Measurements from ENCODE around the gene FAM221A.
"Not testable (repeated sequence)": the region's sequence is repeated elsewhere in the genome, so short reads cannot be mapped to it uniquely, and the experiment has no call there.

FAM221A gene

GRCh38 chr7:23680414-23681405 is 711 bp downstream of the FAM221A start:
- H3K27me3 ChIP-seq (ENCODE audit: insufficient read depth, low read length), result no peaks in the 10 kb centered on the region
- H3K36me3 ChIP-seq (ENCODE audit: insufficient read depth, low read length), result peaks cover 12% of the 10 kb centered on the region
- peak overlapping the region; percentile 96 for H2AFZ ChIP-seq (ENCODE audit: low read depth, low read length)
- peaks cover 2% of the 10 kb centered on the region for H3K4me1 ChIP-seq (ENCODE audit: insufficient read depth, low read length)
- H3K9me3 ChIP-seq (ENCODE audit: low read length), result peaks cover 2% of the 10 kb centered on the region
- H3K4me3 ChIP-seq (ENCODE audit: low read length), result peak overlapping the region; percentile 74

- H2AFZ ChIP-seq (ENCODE audit: low read depth, low read length); H3K9me3 ChIP-seq (ENCODE audit: low read length); H3K4me3 ChIP-seq (ENCODE audit: low read length); H3K4me1 ChIP-seq (ENCODE audit: insufficient read depth, low read length); H3K27me3 ChIP-seq (ENCODE audit: insufficient read depth, low read length): not testable (repeated sequence)
- peaks cover 20% of the 10 kb centered on the region for H3K36me3 ChIP-seq (ENCODE audit: insufficient read depth, low read length)
These were observed 4.0 kb downstream of the FAM221A start for GRCh38 chr7:23684041-23684440.

GRCh38 chr7:23685731-23686130 is 5.7 kb downstream of the FAM221A start:
- Histone ChIP-seq H3K27me3 (ENCODE audit: insufficient read depth, low read length) (no peaks in the 10 kb centered on the region), H3K9me3 (ENCODE audit: low read length) (no peaks in the 10 kb centered on the region), H2AFZ (ENCODE audit: low read depth, low read length) (no peak overlapping the region), H3K36me3 (ENCODE audit: insufficient read depth, low read length) (peaks cover 28% of the 10 kb centered on the region), H3K4me3 (ENCODE audit: low read length) (no peak overlapping the region), H3K4me1 (ENCODE audit: insufficient read depth, low read length) (peaks cover 2% of the 10 kb centered on the region)

GRCh38 chr7:23687011-23687410 is 7.0 kb downstream of the FAM221A start:
- Histone ChIP-seq H3K36me3 (ENCODE audit: insufficient read depth, low read length) (peaks cover 40% of the 10 kb centered on the region), H3K27me3 (ENCODE audit: insufficient read depth, low read length) (no peaks in the 10 kb centered on the region), H3K9me3 (ENCODE audit: low read length) (no peaks in the 10 kb centered on the region), H2AFZ (ENCODE audit: low read depth, low read length) (no peak overlapping the region), H3K4me1 (ENCODE audit: insufficient read depth, low read length) (peaks cover 2% of the 10 kb centered on the region), H3K4me3 (ENCODE audit: low read length) (no peak overlapping the region)

GRCh38 chr7:23689165-23689564 is 9.2 kb downstream of the FAM221A start:
- Histone ChIP-seq H2AFZ (ENCODE audit: low read depth, low read length) (no peak overlapping the region), H3K27me3 (ENCODE audit: insufficient read depth, low read length) (no peaks in the 10 kb centered on the region), H3K36me3 (ENCODE audit: insufficient read depth, low read length) (peaks cover 45% of the 10 kb centered on the region), H3K4me1 (ENCODE audit: insufficient read depth, low read length) (no peaks in the 10 kb centered on the region), H3K4me3 (ENCODE audit: low read length) (no peak overlapping the region), H3K9me3 (ENCODE audit: low read length) (peaks cover 3% of the 10 kb centered on the region)

- H3K36me3 ChIP-seq (ENCODE audit: insufficient read depth, low read length), result peaks cover 48% of the 10 kb centered on the region
- no peaks in the 10 kb centered on the region for H3K27me3 ChIP-seq (ENCODE audit: insufficient read depth, low read length)
- H2AFZ ChIP-seq (ENCODE audit: low read depth, low read length), result no peak overlapping the region
- H3K4me1 ChIP-seq (ENCODE audit: insufficient read depth, low read length), result no peaks in the 10 kb centered on the region
- H3K9me3 ChIP-seq (ENCODE audit: low read length), result peaks cover 5% of the 10 kb centered on the region
- no peak overlapping the region for H3K4me3 ChIP-seq (ENCODE audit: low read length)
These were observed 11.3 kb downstream of the FAM221A start for GRCh38 chr7:23691320-23691719.

- Histone ChIP-seq H3K9me3 (ENCODE audit: low read length) (peaks cover 5% of the 10 kb centered on the region), H3K4me3 (ENCODE audit: low read length) (no peak overlapping the region), H2AFZ (ENCODE audit: low read depth, low read length) (no peak overlapping the region), H3K27me3 (ENCODE audit: insufficient read depth, low read length) (no peaks in the 10 kb centered on the region), H3K36me3 (ENCODE audit: insufficient read depth, low read length) (peaks cover 56% of the 10 kb centered on the region), H3K4me1 (ENCODE audit: insufficient read depth, low read length) (no peaks in the 10 kb centered on the region)
These were observed 13.2 kb downstream of the FAM221A start for GRCh38 chr7:23693224-23693623.

- Histone ChIP-seq H3K27me3 (ENCODE audit: insufficient read depth, low read length) (no peaks in the 10 kb centered on the region), H3K4me3 (ENCODE audit: low read length) (no peak overlapping the region)
These were observed 17.0 kb downstream of the FAM221A start for GRCh38 chr7:23696916-23697441.

GRCh38 chr7:23698822-23699221 is 18.8 kb downstream of the FAM221A start:
- Histone ChIP-seq H3K4me1 (ENCODE audit: insufficient read depth, low read length) (no peaks in the 10 kb centered on the region), H2AFZ (ENCODE audit: low read depth, low read length) (no peak overlapping the region), H3K36me3 (ENCODE audit: insufficient read depth, low read length) (peaks cover 64% of the 10 kb centered on the region), H3K9me3 (ENCODE audit: low read length) (peaks cover 4% of the 10 kb centered on the region), H3K27me3 (ENCODE audit: insufficient read depth, low read length) (no peaks in the 10 kb centered on the region), H3K4me3 (ENCODE audit: low read length) (no peak overlapping the region)

More at GRCh38 chr7:23696916-23697441, 17.0 kb downstream of the FAM221A start:
- H3K9me3 ChIP-seq (ENCODE audit: low read length), result peaks cover 5% of the 10 kb centered on the region
- H3K36me3 ChIP-seq (ENCODE audit: insufficient read depth, low read length), result peaks cover 57% of the 10 kb centered on the region
- H2AFZ ChIP-seq (ENCODE audit: low read depth, low read length), result no peak overlapping the region
- H3K4me1 ChIP-seq (ENCODE audit: insufficient read depth, low read length), result no peaks in the 10 kb centered on the region

- peaks cover 3% of the 10 kb centered on the region for H3K9me3 ChIP-seq (ENCODE audit: low read length)
- H3K4me3 ChIP-seq (ENCODE audit: low read length), result no peak overlapping the region
- no peak overlapping the region for H2AFZ ChIP-seq (ENCODE audit: low read depth, low read length)
- no peaks in the 10 kb centered on the region for H3K4me1 ChIP-seq (ENCODE audit: insufficient read depth, low read length)
- no peaks in the 10 kb centered on the region for H3K27me3 ChIP-seq (ENCODE audit: insufficient read depth, low read length)
- peaks cover 65% of the 10 kb centered on the region for H3K36me3 ChIP-seq (ENCODE audit: insufficient read depth, low read length)
These were observed 20.0 kb downstream of the FAM221A start for GRCh38 chr7:23700046-23700445.

GRCh38 chr7:23709081-23709750 is 29.2 kb downstream of the FAM221A start:
- H3K4me3 ChIP-seq (ENCODE audit: low read length), result no peak overlapping the region
- peaks cover 9% of the 10 kb centered on the region for H3K9me3 ChIP-seq (ENCODE audit: low read length)
- peaks cover 16% of the 10 kb centered on the region for H3K36me3 ChIP-seq (ENCODE audit: insufficient read depth, low read length)
- H3K4me1 ChIP-seq (ENCODE audit: insufficient read depth, low read length), result no peaks in the 10 kb centered on the region
- no peak overlapping the region for H2AFZ ChIP-seq (ENCODE audit: low read depth, low read length)
- H3K27me3 ChIP-seq (ENCODE audit: insufficient read depth, low read length), result no peaks in the 10 kb centered on the region

- peaks cover 6% of the 10 kb centered on the region for H3K9me3 ChIP-seq (ENCODE audit: low read length)
- H3K36me3 ChIP-seq (ENCODE audit: insufficient read depth, low read length), result peaks cover 9% of the 10 kb centered on the region
- no peaks in the 10 kb centered on the region for H3K4me1 ChIP-seq (ENCODE audit: insufficient read depth, low read length)
- H2AFZ ChIP-seq (ENCODE audit: low read depth, low read length), result no peak within 1 kb of the TSS
- H3K27me3 ChIP-seq (ENCODE audit: insufficient read depth, low read length), result no peaks in the 10 kb centered on the region
- no peak within 1 kb of the TSS for H3K4me3 ChIP-seq (ENCODE audit: low read length)
These were observed 30.0 kb downstream of the FAM221A start, which contains the start of gene STK31 for GRCh38 chr7:23710000-23710399. TSS of gene STK31 (plus strand) at chr7:23710219. CDS start at chr7:23710286, 67 bp downstream.
